GM21515 (cell line): ENCODE results near the gene TAF5L.

ENCODE experiments used
- ATAC-seq: cut with Tn5 transposase; IDR thresholded peaks from one replicate; pipeline ENCODE4 v1.9.1; 2021; ENCODE audit not compliant: unreplicated experiment

The TAF5L gene

GRCh38 chr1:229625915-229626831 lies at the start of gene TAF5L, which contains the start of gene URB2:
Gene TAF5L, minus strand, starts transcription at chr1:229626122. Its CDS starts 11,640 bp downstream, at chr1:229614482.
Gene URB2, plus strand, starts transcription at chr1:229626247. Its CDS starts 1,387 bp downstream, at chr1:229627634.
- peak; percentile 86 for ATAC-seq

- ATAC-seq, result no peak
These were observed 49.5 kb upstream of the TAF5L start for GRCh38 chr1:229675396-229675795.

- ATAC-seq, result no peak
These were observed 48.1 kb upstream of the TAF5L start for GRCh38 chr1:229674042-229674441.

GRCh38 chr1:229672246-229672645 lies 46.3 kb upstream of the TAF5L start:
- no peak for ATAC-seq

- no peak for ATAC-seq
These were observed 45.4 kb upstream of the TAF5L start for GRCh38 chr1:229671310-229671709.

- no peak for ATAC-seq
These were observed 43.4 kb upstream of the TAF5L start for GRCh38 chr1:229669333-229669732.

- ATAC-seq, result no peak
These were observed 40.7 kb upstream of the TAF5L start for GRCh38 chr1:229666585-229666984.

- ATAC-seq, result no peak
These were observed 40.1 kb upstream of the TAF5L start for GRCh38 chr1:229665912-229666558.

- no peak for ATAC-seq
These were observed 38.3 kb upstream of the TAF5L start for GRCh38 chr1:229664133-229664689.

GRCh38 chr1:229661897-229662296 lies 36.0 kb upstream of the TAF5L start:
- ATAC-seq, result no peak

GRCh38 chr1:229661022-229661877 lies 35.3 kb upstream of the TAF5L start:
- peak; percentile 69 for ATAC-seq

GRCh38 chr1:229657993-229658755 lies 32.3 kb upstream of the TAF5L start:
- ATAC-seq, result peak; percentile 65

GRCh38 chr1:229655781-229656180 lies 29.9 kb upstream of the TAF5L start:
- ATAC-seq, result no peak

- ATAC-seq, result no peak
These were observed 27.5 kb upstream of the TAF5L start for GRCh38 chr1:229653420-229653819.

- no peak for ATAC-seq
These were observed 25.6 kb upstream of the TAF5L start for GRCh38 chr1:229651546-229651945.

- ATAC-seq, result no peak
These were observed 24.1 kb upstream of the TAF5L start for GRCh38 chr1:229650045-229650444.

GRCh38 chr1:229648406-229648805 lies 22.5 kb upstream of the TAF5L start:
- no peak for ATAC-seq

GRCh38 chr1:229645324-229645993 lies 19.5 kb upstream of the TAF5L start:
- no peak for ATAC-seq

- peak; percentile 74 for ATAC-seq
These were observed 18.2 kb upstream of the TAF5L start for GRCh38 chr1:229643996-229644745.
